Measurements from ENCODE around the gene HSDL2.

DNA sequence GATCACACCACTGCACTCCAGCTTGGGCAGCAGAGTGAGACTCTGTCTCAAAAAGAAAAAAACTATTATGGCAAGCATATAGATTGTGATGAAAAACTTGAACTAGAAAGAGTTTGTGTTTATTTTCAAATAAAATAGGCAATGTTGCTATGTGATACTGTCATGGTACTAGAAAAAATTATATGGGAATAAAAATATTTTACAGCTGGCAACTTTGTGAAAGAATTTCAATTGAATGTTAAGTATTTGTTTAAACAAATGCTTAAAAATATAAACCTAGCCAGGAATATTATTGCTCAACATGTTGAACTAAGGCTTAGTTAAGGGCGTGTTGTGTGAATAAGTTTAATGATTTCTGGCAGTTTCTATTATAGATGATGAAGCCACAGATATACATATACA, 31.7 kb downstream of the HSDL2 start:
- TF ChIP-seq, protein P1, sequence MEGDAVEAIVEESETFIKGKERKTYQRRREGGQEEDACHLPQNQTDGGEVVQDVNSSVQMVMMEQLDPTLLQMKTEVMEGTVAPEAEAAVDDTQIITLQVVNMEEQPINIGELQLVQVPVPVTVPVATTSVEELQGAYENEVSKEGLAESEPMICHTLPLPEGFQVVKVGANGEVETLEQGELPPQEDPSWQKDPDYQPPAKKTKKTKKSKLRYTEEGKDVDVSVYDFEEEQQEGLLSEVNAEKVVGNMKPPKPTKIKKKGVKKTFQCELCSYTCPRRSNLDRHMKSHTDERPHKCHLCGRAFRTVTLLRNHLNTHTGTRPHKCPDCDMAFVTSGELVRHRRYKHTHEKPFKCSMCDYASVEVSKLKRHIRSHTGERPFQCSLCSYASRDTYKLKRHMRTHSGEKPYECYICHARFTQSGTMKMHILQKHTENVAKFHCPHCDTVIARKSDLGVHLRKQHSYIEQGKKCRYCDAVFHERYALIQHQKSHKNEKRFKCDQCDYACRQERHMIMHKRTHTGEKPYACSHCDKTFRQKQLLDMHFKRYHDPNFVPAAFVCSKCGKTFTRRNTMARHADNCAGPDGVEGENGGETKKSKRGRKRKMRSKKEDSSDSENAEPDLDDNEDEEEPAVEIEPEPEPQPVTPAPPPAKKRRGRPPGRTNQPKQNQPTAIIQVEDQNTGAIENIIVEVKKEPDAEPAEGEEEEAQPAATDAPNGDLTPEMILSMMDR (conservative IDR thresholded peaks at IDR 0.05; ENCODE audit: low read depth, low read length), result no peak
- no peak for TF ChIP-seq EZH2 (IDR thresholded peaks at IDR 0.05; ENCODE audit: low read length, unreplicated experiment)

All from PC-3 (cell line).